GM19397 (cell line): ENCODE measurements around the gene SEPTIN5.
"Not testable (repeated sequence)": the region's sequence is repeated elsewhere in the genome, so short reads cannot be mapped to it uniquely, and the experiment has no call there.

Source experiments
- ATAC-seq: cut with Tn5 transposase; IDR thresholded peaks from one replicate; pipeline ENCODE4 v1.9.1; 2021; ENCODE audit warnings: mild to moderate bottlenecking, moderate library complexity; ENCODE audit not compliant: unreplicated experiment

SEPTIN5 gene

DNA sequence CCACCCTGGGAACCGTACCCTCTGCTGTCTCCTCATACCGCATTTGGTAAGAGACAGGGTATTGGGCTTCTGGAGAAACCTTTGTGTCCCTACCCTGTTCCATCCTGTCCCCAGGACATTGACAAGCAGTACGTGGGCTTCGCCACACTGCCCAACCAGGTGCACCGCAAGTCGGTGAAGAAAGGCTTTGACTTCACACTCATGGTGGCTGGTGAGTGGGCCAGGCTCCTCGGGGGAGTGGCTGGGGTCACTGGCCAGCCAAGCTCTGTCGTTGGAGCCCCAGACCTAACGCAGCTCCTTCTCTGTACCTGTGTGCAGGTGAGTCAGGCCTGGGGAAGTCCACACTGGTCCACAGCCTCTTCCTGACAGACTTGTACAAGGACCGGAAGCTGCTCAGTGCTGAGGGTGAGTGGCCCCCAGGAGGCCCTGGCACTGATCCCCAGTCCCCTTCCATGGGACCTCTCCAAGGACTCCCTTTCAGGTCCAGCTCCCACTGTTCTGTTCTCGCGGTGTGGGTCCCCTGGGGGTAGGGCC, 5.3 kb downstream of the SEPTIN5 start:
- ATAC-seq = no peak

DNA sequence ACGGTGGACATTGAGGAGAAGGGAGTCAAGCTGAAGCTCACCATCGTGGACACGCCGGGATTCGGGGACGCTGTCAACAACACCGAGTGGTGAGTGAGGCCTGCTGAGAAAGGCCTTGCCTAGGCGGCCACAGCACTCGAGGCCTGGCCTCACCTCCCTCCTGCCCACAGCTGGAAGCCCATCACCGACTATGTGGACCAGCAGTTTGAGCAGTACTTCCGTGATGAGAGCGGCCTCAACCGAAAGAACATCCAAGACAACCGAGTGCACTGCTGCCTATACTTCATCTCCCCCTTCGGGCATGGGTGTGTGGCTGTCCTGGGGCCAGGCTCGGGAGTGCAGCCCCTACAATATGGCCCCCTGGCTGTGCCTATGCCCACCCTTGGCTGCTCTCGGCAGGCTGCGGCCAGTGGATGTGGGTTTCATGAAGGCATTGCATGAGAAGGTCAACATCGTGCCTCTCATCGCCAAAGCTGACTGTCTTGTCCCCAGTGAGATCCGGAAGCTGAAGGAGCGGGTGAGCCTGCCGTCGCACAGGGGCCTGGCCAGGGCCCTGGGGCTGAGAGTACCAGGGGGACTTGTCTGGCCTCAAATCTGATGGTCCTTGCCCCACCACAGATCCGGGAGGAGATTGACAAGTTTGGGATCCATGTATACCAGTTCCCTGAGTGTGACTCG, 6.0 kb downstream of the SEPTIN5 start:
- ATAC-seq = no peak

DNA sequence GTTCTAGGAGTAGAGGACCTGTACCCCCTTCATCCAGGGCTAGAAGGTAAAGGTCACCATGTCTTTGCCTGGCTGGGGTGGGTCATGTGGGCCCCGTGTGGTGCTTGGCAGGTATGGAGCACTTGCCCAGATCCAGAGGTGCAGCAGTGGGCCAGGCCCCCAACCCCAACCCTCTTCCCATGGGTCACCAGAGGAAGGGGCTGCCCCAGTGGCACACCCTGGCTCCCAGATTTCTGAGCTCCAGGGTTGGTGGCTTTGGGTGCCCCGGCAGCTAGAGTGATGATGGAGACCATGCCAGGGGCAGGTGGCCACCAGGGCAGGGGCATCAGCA, 6.7 kb downstream of the SEPTIN5 start:
- ATAC-seq = no peak

DNA sequence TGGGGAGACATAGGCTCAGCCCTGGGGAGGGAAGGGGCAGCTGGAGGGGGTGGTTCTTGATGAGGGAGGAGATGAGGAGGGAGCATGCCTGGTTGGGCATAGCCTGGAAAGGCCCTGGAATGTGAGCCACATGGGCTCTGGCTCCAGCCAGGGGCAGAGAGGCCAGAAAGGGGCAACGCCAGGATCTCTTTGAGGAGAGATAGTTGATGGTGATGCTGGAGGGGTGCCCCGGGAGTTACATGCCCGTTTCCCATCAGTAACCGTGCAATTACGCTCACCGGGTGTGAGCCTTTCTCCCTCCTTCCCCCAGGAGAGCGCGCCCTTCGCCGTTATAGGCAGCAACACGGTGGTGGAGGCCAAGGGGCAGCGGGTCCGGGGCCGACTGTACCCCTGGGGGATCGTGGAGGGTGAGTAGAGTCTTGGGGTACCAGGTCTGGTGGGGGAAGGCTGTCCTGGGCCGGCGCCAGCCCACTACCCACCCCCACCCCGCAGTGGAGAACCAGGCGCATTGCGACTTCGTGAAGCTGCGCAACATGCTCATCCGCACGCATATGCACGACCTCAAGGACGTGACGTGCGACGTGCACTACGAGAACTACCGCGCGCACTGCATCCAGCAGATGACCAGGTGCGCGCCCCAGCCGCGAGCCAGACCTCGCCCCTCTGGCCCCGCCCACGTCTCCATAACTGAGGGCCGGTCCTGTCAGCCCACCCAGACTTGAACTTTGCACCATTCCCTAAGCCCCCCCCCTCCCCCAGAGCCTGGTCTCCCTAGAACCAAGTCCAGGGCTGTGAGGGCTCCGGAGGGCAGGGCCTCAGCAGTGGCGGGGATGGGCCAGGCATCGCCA, 7.3 kb downstream of the SEPTIN5 start:
- no peak for ATAC-seq

DNA sequence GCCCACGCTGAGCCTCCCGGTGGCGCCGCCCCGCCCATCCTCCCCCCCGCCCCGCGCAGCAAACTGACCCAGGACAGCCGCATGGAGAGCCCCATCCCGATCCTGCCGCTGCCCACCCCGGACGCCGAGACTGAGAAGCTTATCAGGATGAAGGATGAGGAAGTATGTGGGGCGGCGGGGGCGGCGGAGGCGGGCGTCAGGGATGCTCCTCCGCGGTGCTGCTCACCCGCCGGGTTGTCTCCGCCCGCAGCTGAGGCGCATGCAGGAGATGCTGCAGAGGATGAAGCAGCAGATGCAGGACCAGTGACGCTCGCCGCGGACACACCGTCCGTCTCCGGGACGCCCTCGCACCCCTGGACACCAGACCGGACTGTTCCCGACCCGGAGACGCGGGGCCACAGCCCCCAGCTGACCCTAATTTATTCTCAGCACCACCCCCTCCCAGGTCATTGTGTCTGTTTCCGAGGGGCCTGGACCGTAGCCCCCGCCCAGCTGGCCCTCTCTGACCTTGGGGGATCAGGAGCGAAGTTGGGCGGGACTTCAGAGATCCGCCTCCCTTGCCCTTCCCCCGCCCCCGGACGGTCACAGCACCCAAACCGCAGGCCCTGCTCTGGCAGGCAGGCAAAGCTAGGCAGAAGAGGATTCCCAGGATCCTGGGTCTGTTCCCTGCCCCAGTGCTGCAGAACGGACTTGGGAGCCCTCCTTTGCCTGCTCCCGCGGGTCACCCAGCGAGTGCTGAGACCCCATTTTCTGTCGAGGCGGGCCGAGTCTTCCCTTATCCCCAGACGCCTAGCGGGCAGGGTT, 8.1 kb downstream of the SEPTIN5 start:
- no peak for ATAC-seq

DNA sequence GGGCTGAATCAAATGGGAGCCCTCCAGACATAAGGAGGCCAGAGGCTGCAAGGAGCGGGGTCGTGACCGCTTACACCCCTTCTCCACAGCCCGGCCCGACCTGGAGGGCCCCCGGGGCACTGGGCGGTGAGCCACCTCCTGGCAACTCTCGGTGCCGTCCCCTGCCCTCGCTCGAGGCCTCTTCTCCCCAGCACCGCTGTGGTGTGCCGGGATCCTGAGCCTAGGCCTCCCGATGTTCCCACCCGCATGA, 8.6 kb downstream of the SEPTIN5 start:
- ATAC-seq = no peak

DNA sequence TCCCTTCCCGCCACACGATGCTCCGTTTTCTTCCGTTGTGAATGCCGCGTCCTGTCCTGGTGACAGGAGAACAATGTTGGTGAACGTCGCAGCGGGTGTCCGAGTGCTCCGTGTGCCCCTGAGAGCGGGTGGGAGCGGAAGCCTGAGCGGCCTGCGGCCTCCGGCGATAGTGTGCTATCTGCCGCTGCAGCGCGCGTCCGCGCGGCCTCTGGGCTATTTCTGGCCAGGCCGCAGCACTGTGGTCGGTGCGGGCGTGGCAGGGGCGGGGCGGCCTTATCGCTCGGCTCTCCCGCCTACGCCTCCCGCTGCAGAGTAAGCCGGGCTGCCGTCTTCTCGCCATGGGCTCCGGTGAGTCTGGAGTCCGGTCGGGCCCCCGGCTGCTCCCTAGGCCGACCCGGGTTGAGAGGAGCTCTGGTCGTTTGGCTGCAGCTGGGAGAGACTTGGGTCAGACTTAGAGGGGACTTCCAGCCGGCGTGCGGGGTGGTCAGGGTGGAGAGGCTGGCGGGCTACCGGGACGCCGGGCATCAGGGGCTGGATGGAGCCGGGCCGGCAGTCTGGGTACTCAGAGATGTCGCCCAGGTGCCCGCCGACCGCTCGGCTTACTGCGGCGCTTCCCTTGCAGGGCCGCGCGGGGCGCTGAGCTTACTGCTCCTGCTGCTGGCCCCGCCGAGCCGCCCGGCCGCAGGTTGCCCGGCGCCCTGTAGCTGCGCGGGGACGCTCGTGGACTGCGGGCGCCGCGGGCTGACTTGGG, 9.1 kb downstream of the SEPTIN5 start, which contains the start of gene GP1BB:
GP1BB (plus strand) TSS at position 308 of the 751 bp plus-strand sequence; CDS start at position 339, 31 bp downstream.
- ATAC-seq = no peak

DNA sequence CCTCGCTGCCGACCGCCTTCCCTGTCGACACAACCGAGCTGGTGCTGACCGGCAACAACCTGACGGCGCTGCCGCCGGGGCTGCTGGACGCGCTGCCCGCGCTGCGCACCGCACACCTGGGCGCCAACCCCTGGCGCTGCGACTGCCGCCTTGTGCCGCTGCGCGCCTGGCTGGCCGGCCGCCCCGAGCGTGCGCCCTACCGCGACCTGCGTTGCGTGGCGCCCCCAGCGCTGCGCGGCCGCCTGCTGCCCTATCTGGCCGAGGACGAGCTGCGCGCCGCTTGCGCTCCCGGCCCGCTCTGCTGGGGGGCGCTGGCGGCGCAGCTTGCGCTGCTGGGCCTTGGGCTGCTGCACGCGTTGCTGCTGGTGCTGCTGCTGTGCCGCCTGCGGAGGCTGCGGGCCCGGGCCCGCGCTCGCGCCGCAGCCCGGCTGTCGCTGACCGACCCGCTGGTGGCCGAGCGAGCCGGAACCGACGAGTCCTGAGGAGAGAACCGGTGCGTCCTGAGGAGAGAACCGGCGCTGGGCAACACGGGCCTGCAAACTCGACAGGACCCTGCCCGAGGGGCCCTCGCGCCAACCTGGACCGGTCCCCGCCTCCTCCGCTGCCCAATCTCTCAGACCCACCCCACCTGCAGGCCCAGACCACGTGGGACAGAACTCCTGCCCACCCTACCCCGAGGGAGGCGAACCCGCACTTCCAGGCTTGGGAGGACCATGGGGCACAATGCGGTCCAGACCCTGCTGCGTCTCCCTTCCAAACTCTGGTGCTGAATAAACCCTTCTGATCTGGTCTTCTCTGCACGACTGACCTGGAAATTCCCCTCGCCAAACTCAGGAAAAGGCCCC, 9.9 kb downstream of the SEPTIN5 start:
- no peak for ATAC-seq

DNA sequence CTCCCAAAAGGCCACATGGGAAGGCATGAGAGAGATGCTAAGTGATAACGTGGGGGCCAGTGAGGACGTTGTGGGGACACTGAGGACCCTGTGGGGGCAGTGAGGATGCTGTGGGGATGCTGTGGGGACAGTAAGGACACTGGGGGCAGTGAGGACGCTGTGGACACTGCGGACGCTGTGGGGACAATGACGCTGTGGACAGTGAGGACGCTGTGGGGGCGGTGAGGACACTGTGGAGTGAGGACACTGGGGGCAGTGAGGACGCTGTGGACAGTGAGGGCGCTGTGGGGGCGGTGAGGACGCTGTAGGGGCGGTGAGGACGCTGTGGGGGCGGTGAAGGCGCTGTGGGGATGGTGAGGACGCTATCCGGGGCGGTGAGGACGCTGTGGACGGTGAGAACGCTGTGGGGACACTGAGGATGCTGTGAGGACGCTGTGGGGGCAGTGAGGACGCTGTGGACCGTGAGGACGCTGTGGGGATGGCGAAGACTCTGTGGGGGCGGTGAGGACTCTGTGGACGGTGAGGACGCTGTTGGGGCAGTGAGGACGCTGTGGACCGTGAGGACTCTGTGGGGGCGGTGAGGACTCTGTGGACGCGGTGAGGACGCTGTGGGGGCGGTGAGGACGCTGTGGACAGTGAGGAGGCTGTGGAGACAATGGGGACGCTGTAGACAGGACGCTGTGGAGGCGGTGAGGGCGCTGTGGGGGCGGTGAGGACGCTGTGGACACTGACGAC, 10.8 kb downstream of the SEPTIN5 start:
- ATAC-seq = no peak

DNA sequence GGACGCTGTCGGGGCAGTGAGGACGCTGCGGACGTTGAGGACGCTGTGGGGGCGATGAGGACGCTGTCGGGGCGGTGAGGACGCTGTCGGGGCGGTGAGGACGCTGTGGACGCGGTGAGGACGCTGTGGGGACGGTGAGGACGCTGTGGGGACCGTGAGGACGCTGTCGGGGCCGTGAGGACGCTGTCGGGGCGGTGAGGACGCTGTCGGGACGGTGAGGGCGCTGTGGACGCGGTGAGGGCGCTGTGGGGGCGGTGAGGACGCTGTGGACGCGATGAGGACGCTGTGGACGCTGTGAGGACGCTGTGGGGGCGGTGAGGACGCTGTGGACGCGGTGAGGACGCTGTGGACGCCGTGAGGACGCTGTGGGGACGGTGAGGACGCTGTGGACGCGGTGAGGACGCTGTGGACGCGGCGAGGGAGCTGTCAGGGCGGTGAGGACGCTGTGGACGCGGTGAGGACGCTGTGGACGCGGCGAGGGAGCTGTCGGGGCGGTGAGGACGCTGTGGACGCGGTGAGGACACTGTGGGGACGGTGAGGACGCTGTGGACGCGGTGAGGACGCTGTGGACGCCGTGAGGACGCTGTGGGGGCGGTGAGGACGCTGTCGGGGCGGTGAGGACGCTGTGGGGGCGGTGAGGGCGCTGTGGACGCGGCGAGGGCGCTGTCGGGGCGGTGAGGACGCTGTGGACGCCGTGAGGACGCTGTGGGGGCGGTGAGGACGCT, 11.9 kb downstream of the SEPTIN5 start:
- not testable (repeated sequence) for ATAC-seq

DNA sequence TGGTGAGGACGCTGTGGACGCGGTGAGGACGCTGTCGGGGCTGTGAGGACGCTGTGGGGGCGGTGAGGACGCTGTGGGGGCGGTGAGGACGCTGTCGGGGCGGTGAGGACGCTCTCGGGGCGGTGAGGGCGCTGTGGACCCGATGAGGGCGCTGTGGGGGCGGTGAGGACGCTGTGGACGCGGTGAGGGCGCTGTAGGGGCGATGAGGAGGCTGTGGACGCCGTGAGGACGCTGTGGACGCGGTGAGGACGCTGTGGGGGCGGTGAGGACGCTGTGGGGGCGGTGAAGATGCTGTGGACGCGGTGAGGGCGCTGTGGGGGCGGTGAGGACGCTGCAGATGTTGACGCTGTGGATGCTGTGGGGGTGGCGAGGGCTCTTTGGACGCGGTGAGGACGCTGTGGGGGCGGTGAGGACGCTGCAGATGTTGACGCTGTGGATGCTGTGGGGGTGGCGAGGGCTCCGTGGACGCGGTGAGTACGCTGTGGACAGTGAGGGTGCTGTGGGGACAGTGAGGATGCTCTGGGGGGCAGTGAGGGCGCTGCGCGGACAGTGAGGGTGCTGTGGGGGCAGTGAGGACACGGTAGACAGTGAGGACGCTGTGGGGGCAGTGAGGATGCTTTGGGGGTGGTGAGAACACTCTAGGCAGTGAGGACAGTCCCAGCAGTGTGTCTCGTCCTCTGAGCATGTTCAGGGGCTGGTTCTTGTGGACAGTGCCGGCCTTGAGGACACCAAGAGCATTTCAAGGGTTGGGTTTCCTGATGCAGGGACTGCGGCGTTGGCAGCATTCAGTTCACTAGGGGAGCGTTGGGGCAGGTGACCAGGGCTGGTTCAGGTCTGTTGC, 13.2 kb downstream of the SEPTIN5 start:
- ATAC-seq = no peak

DNA sequence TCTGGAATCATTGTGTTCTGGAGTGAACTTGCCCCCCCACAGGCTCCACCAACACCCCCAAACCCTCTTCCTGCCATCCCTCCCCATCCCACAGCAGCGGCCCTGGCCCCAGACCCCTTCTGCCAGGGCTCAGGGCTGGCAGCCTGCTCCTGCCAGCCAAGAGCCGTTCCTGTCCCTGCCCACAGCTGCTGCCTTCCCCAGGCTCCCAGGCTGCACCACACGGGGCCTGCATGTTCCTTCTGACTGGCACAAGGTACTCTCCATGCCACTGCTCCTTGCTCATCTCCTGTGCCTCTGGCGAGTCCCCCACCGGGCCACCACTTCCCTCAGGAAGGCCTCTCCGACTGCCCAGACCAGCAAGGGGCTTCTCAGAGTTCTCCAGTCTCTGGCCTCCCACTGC, 14.0 kb downstream of the SEPTIN5 start:
- no peak for ATAC-seq

DNA sequence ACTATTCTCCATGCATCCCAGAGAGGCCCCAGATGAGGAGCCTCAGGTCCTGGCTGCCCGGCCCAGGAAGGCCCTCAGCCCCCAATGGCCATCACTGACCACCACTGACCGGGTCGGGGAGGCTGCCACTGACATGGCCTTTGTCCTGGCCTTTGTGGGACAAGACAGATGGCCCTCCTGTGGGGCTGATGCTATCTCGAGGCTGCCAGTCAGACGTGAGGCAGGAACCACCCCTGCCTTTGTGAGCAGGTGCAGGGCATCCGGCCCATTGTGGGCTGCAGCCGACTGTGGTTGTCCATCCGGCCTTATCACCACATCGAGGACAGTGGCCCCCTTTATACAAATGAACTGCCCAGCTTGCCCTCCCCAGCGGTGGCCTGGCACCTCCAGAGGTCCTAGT, 14.5 kb downstream of the SEPTIN5 start:
- ATAC-seq = no peak

DNA sequence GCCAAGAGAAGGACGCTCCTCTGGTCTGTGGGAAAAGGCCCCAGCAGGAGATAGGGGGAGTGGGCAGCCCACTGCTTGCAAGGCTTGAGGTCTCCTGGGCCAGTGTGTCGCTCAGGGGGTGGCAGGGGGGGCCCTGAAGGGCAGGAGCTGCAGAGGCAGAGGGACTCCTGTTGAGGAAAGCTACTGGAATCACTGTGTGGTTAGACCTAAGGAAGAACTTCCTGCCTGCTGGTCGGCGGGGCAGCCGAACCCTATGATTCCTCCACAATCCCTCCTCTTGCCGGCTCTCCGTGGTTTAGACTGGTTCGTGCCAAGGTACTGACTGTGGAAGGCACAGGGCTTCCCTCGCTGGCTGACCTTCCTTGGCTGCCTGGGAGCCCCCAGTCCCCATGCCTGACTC, 15.2 kb downstream of the SEPTIN5 start:
- no peak for ATAC-seq

DNA sequence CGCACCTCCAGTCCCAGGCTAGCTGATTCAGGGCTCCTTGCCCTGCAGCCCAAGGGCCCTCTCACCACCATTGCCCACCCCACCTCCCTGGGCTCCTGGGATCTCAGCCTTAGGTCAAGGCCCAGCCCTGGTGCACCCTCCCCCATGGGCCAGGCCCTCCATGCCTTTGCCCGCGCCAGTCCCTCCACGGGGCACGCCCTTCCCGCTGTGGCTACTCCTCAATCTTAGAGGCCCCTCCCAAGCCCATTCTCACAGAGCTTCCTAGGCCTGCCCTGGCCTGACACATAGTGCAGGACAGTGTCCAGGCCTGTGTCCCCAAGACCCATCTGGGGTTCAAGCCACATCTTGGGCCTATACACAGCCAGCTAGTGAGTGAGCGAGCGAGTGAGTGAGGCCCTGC, 15.9 kb downstream of the SEPTIN5 start:
- no peak for ATAC-seq

DNA sequence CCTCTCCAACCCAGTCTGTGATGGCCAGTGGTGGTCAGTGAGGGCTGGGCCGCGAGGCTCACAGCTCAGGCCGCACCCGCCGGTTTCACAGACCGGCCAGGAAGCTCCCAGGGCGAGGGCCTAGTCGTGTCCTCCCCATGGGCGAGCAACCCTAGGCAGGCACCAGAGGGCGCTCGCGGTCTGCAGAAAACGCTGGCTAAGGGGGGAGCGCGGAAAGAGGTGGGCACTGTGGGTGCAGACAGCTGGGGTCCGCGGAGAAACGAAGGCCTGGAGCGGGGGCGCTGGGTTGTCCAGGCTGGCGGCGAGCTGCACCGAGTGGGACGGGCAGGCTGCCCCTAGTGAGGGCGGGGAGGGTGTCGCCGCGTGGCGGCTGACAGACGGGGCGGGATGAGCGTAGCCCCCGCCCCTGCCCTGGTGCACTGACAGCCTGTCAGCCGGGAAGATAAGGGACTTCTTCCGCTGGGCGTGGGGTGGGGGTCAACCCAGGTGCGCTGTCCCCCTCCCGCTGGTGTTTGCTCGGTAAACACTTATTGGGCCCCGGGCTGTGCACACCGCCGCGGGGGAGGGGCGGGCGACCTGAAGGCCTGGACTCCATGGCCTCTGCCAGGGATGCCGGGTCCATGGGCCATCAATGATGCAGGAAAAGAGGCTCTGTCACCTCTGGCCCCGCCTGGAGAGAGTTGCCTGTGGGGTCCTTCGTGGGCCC, 16.5 kb downstream of the SEPTIN5 start:
- ATAC-seq = no peak
